ENCODE measurements around the gene FFAR1.

DNA sequence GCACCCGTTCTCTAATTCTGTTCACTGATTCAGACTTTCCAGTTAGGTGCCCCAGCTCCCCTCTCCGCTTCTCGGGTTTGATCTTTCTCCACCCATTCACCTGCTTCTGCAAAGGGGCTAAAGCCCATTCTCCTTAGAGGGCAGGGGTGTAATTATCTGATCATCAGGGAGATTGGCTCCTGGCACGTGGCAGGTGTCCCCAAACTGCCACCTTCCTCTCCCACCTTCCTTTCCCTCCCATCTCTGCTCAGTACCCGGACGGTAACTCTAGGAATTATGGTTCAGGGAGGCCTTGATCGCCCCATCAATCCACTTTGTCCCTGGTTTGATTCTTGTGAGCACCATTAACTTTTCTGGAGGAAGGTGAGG lies 212 bp downstream of the FFAR1 start:
- TF ChIP-seq, protein P1, sequence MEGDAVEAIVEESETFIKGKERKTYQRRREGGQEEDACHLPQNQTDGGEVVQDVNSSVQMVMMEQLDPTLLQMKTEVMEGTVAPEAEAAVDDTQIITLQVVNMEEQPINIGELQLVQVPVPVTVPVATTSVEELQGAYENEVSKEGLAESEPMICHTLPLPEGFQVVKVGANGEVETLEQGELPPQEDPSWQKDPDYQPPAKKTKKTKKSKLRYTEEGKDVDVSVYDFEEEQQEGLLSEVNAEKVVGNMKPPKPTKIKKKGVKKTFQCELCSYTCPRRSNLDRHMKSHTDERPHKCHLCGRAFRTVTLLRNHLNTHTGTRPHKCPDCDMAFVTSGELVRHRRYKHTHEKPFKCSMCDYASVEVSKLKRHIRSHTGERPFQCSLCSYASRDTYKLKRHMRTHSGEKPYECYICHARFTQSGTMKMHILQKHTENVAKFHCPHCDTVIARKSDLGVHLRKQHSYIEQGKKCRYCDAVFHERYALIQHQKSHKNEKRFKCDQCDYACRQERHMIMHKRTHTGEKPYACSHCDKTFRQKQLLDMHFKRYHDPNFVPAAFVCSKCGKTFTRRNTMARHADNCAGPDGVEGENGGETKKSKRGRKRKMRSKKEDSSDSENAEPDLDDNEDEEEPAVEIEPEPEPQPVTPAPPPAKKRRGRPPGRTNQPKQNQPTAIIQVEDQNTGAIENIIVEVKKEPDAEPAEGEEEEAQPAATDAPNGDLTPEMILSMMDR (conservative IDR thresholded peaks at IDR 0.05) = no peak
- no peak for TF ChIP-seq EZH2 (IDR thresholded peaks at IDR 0.05; ENCODE audit: low read depth)

Data from PC-9 (cell line).